ENCODE measurements around the gene FBXW8. TPM values are rescaled to one million over a fixed set of nuclear protein-coding genes. Genes with fewer than 3 reads are reported as not detected.

FBXW8 gene
- total RNA-seq, 1 donor from 2014 or later = 40.0 TPM

- no peak overlapping the region for H3K27ac Mint-ChIP-seq
- no peaks in the 10 kb centered on the region for H3K27me3 Mint-ChIP-seq (ENCODE audit: low read depth)
- peaks cover 18% of the 10 kb centered on the region for H3K4me1 Mint-ChIP-seq
- H3K9me3 Mint-ChIP-seq = no peaks in the 10 kb centered on the region
- TF ChIP-seq, protein P1, sequence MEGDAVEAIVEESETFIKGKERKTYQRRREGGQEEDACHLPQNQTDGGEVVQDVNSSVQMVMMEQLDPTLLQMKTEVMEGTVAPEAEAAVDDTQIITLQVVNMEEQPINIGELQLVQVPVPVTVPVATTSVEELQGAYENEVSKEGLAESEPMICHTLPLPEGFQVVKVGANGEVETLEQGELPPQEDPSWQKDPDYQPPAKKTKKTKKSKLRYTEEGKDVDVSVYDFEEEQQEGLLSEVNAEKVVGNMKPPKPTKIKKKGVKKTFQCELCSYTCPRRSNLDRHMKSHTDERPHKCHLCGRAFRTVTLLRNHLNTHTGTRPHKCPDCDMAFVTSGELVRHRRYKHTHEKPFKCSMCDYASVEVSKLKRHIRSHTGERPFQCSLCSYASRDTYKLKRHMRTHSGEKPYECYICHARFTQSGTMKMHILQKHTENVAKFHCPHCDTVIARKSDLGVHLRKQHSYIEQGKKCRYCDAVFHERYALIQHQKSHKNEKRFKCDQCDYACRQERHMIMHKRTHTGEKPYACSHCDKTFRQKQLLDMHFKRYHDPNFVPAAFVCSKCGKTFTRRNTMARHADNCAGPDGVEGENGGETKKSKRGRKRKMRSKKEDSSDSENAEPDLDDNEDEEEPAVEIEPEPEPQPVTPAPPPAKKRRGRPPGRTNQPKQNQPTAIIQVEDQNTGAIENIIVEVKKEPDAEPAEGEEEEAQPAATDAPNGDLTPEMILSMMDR (IDR thresholded peaks at IDR 0.05; ENCODE audit: unreplicated experiment) = no peak
- H3K4me3 Mint-ChIP-seq = no peak overlapping the region
- no peak for DNase-seq (ENCODE audit: low spot score in 2 of 2, unreplicated experiment in 2 of 2)
- H3K36me3 Mint-ChIP-seq = no peaks in the 10 kb centered on the region
Observed at GRCh38 chr12:117038919-117039318, 128.2 kb downstream of the FBXW8 start.

DNA sequence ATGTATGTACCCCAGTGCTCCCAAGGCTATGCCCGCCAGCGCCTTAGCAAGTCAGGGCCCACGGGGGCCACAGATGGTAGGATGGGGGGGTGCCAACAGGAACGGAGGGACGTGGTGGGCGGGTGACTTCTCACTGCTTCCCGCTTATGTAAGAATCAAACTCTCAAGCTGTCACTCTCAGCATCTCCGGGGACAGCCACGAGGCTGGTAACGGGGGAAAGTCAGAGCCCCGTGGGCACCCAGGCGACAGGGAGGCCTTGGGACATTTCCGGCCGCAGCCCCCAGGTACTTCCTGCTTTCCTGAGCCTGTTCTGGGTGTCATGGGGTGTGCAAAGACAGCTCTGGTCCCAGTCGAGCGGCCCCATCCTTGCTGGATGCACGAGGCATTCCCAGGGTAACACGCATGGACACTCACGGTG lies 129.2 kb downstream of the FBXW8 start:
- no peak overlapping the region for H3K4me3 Mint-ChIP-seq
- H3K27ac Mint-ChIP-seq = no peak overlapping the region
- TF ChIP-seq, protein P1 (IDR thresholded peaks at IDR 0.05; ENCODE audit: unreplicated experiment) = no peak
- peaks cover 11% of the 10 kb centered on the region for H3K4me1 Mint-ChIP-seq
- no peaks in the 10 kb centered on the region for H3K9me3 Mint-ChIP-seq
- no peak for DNase-seq (ENCODE audit: low spot score in 2 of 2, unreplicated experiment in 2 of 2)
- no peaks in the 10 kb centered on the region for H3K27me3 Mint-ChIP-seq (ENCODE audit: low read depth)
- no peaks in the 10 kb centered on the region for H3K36me3 Mint-ChIP-seq

GRCh38 chr12:117040496-117040895 lies 129.7 kb downstream of the FBXW8 start:
- H3K36me3 Mint-ChIP-seq = no peaks in the 10 kb centered on the region

GRCh38 chr12:117041798-117042170 lies 131.0 kb downstream of the FBXW8 start:
- TF ChIP-seq, protein P1 (IDR thresholded peaks at IDR 0.05; ENCODE audit: unreplicated experiment) = no peak
- no peak overlapping the region for H3K4me3 Mint-ChIP-seq
- H3K27ac Mint-ChIP-seq = no peak overlapping the region

More at GRCh38 chr12:117040496-117040895, 129.7 kb downstream of the FBXW8 start:
- Mint-ChIP-seq H3K9me3 (no peaks in the 10 kb centered on the region), H3K27me3 (ENCODE audit: low read depth) (no peaks in the 10 kb centered on the region), H3K4me1 (peaks cover 11% of the 10 kb centered on the region), H3K4me3 (no peak overlapping the region), H3K27ac (no peak overlapping the region)
- no peak for DNase-seq (ENCODE audit: low spot score in 2 of 2, unreplicated experiment in 2 of 2)
- TF ChIP-seq, protein P1 (IDR thresholded peaks at IDR 0.05; ENCODE audit: unreplicated experiment) = no peak

GRCh38 chr12:117042171-117042842 lies 131.6 kb downstream of the FBXW8 start:
- no peaks in the 10 kb centered on the region for H3K36me3 Mint-ChIP-seq
- peaks cover 9% of the 10 kb centered on the region for H3K4me1 Mint-ChIP-seq
- TF ChIP-seq, protein P1 (IDR thresholded peaks at IDR 0.05; ENCODE audit: unreplicated experiment) = no peak
- no peak overlapping the region for H3K4me3 Mint-ChIP-seq
- no peak for DNase-seq (ENCODE audit: low spot score in 2 of 2, unreplicated experiment in 2 of 2)
- H3K27ac Mint-ChIP-seq = no peak overlapping the region
- no peaks in the 10 kb centered on the region for H3K27me3 Mint-ChIP-seq (ENCODE audit: low read depth)
- no peaks in the 10 kb centered on the region for H3K9me3 Mint-ChIP-seq

More at GRCh38 chr12:117041798-117042170, 131.0 kb downstream of the FBXW8 start:
- Mint-ChIP-seq H3K27me3 (ENCODE audit: low read depth) (no peaks in the 10 kb centered on the region), H3K9me3 (no peaks in the 10 kb centered on the region), H3K36me3 (no peaks in the 10 kb centered on the region), H3K4me1 (peaks cover 11% of the 10 kb centered on the region)
- DNase-seq (ENCODE audit: low spot score in 2 of 2, unreplicated experiment in 2 of 2) = no peak
